Measurements from ENCODE around the gene TAAR9.

- TF ChIP-seq POLR2AphosphoS5 (IDR thresholded peaks at IDR 0.05; ENCODE audit: low read depth, low read length) (no peak), TAF1 (IDR thresholded peaks at IDR 0.05; ENCODE audit: borderline replicate concordance, insufficient read depth, low read length) (no peak), REST (IDR thresholded peaks at IDR 0.05; ENCODE audit: insufficient read depth in 1 of 2, low read depth in 2 of 2, low read length in 2 of 2) (no peak), SIN3A (IDR thresholded peaks at IDR 0.05; ENCODE audit: borderline replicate concordance, insufficient read depth, low read length) (no peak), FOXP2 (optimal IDR thresholded peaks at IDR 0.05; ENCODE audit: borderline replicate concordance, extremely low read depth, extremely low read length, insufficient read depth) (no peak)
Observed at GRCh38 chr6:132490478-132491204, 47.4 kb upstream of the TAAR9 start.
